Measurements from ENCODE around the gene THOP1.

THOP1 gene

GRCh38 chr19:2798733-2799132, 13.4 kb downstream of the THOP1 start:
- no peak overlapping the region for H3K27ac ChIP-seq (ENCODE audit: low read depth, low read length)
- no peaks in the 10 kb centered on the region for H3K9me3 ChIP-seq (ENCODE audit: control insufficient read depth, insufficient read depth, low read length)
- no peaks in the 10 kb centered on the region for H3K9me2 ChIP-seq (replicated peaks; ENCODE audit: control insufficient read depth, low read length)
- peaks cover 17% of the 10 kb centered on the region for H3K79me2 ChIP-seq (ENCODE audit: control insufficient read depth, low read length)
- H4K20me1 ChIP-seq (ENCODE audit: control insufficient read depth, insufficient read depth, low read depth, low read length), result no peaks in the 10 kb centered on the region
- H3K27me3 ChIP-seq (ENCODE audit: control insufficient read depth, low read length), result no peaks in the 10 kb centered on the region
- H3K36me3 ChIP-seq (ENCODE audit: control insufficient read depth, low read length), result peaks cover 90% of the 10 kb centered on the region
- H3K4me2 ChIP-seq (ENCODE audit: low read length), result no peak overlapping the region
- no peak overlapping the region for H3K4me3 ChIP-seq (ENCODE audit: low read length)
- no peaks in the 10 kb centered on the region; the same call in 1 of the 2 replicates for H3F3A ChIP-seq (ENCODE audit: control insufficient read depth, insufficient read depth)
- no peaks in the 10 kb centered on the region for H3K4me1 ChIP-seq (ENCODE audit: control insufficient read depth, low read length)
- TF ChIP-seq, protein P1, sequence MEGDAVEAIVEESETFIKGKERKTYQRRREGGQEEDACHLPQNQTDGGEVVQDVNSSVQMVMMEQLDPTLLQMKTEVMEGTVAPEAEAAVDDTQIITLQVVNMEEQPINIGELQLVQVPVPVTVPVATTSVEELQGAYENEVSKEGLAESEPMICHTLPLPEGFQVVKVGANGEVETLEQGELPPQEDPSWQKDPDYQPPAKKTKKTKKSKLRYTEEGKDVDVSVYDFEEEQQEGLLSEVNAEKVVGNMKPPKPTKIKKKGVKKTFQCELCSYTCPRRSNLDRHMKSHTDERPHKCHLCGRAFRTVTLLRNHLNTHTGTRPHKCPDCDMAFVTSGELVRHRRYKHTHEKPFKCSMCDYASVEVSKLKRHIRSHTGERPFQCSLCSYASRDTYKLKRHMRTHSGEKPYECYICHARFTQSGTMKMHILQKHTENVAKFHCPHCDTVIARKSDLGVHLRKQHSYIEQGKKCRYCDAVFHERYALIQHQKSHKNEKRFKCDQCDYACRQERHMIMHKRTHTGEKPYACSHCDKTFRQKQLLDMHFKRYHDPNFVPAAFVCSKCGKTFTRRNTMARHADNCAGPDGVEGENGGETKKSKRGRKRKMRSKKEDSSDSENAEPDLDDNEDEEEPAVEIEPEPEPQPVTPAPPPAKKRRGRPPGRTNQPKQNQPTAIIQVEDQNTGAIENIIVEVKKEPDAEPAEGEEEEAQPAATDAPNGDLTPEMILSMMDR (IDR thresholded peaks at IDR 0.05; ENCODE audit: low read depth, low read length, poor library complexity, severe bottlenecking), result no peak
- TF ChIP-seq EZH2phosphoT487 (IDR thresholded peaks at IDR 0.05; ENCODE audit: borderline replicate concordance, low read length), result no peak

DNA sequence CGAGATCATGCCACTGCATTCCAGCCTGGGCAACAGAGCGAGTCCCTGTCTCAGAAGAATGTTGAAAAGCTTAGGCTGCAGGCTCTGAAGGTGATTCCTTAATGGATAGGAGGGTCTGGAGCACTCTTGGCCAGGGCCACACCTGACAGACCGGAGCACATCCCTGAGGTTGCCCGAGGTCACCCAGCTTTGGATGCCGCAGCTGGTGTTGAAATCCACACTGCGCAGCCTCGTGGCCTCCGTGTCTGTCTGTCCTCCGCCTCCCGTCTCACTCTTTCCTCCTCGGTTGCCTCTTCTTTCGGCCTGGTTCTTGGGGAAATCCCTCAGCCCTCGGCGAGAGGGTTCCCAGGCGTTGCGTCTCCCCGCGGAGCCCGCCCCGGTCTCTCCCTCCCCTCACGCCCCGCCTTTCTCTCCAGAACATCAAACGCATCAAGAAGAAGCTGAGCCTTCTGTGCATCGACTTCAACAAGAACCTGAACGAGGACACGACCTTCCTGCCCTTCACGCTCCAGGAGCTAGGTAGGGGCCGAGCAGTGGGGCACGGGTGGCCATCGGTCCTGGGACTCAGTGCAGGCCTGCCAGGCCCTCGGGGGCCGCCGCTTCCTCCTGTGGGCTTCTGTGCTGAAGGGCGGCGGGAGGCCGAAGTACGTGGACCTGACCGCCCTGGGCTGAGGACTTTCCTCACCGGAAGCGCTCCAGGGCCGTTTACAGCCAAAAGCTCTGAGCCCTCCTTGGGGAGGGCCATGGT, 14.1 kb downstream of the THOP1 start:
- H3F3A ChIP-seq (ENCODE audit: control insufficient read depth, insufficient read depth), result no peaks in the 10 kb centered on the region; the same call in 1 of the 2 replicates
- H3K9me2 ChIP-seq (replicated peaks; ENCODE audit: control insufficient read depth, low read length), result no peaks in the 10 kb centered on the region
- H3K4me1 ChIP-seq (ENCODE audit: control insufficient read depth, low read length), result no peaks in the 10 kb centered on the region
- no peak overlapping the region for H3K4me2 ChIP-seq (ENCODE audit: low read length)
- peaks cover 87% of the 10 kb centered on the region for H3K36me3 ChIP-seq (ENCODE audit: control insufficient read depth, low read length)
- H3K27ac ChIP-seq (ENCODE audit: low read depth, low read length), result no peak overlapping the region
- no peaks in the 10 kb centered on the region for H4K20me1 ChIP-seq (ENCODE audit: control insufficient read depth, insufficient read depth, low read depth, low read length)
- no peak overlapping the region for H3K4me3 ChIP-seq (ENCODE audit: low read length)
- no peaks in the 10 kb centered on the region for H3K9me3 ChIP-seq (ENCODE audit: control insufficient read depth, insufficient read depth, low read length)
- no peak for TF ChIP-seq EZH2phosphoT487 (IDR thresholded peaks at IDR 0.05; ENCODE audit: borderline replicate concordance, low read length)
- TF ChIP-seq, protein P1 (IDR thresholded peaks at IDR 0.05; ENCODE audit: low read depth, low read length, poor library complexity, severe bottlenecking), result no peak
- H3K79me2 ChIP-seq (ENCODE audit: control insufficient read depth, low read length), result peaks cover 11% of the 10 kb centered on the region
- H3K27me3 ChIP-seq (ENCODE audit: control insufficient read depth, low read length), result no peaks in the 10 kb centered on the region

- no peak overlapping the region for H3K27ac ChIP-seq (ENCODE audit: low read depth, low read length)
- no peaks in the 10 kb centered on the region for H3K4me1 ChIP-seq (ENCODE audit: control insufficient read depth, low read length)
- H3K79me2 ChIP-seq (ENCODE audit: control insufficient read depth, low read length), result peaks cover 10% of the 10 kb centered on the region
- TF ChIP-seq, protein P1 (IDR thresholded peaks at IDR 0.05; ENCODE audit: low read depth, low read length, poor library complexity, severe bottlenecking), result no peak
- no peak for TF ChIP-seq EZH2phosphoT487 (IDR thresholded peaks at IDR 0.05; ENCODE audit: borderline replicate concordance, low read length)
- H4K20me1 ChIP-seq (ENCODE audit: control insufficient read depth, insufficient read depth, low read depth, low read length), result no peaks in the 10 kb centered on the region
- H3K27me3 ChIP-seq (ENCODE audit: control insufficient read depth, low read length), result no peaks in the 10 kb centered on the region
- peaks cover 86% of the 10 kb centered on the region for H3K36me3 ChIP-seq (ENCODE audit: control insufficient read depth, low read length)
- H3K9me3 ChIP-seq (ENCODE audit: control insufficient read depth, insufficient read depth, low read length), result no peaks in the 10 kb centered on the region
- H3F3A ChIP-seq (ENCODE audit: control insufficient read depth, insufficient read depth), result no peaks in the 10 kb centered on the region; the same call in 1 of the 2 replicates
- no peaks in the 10 kb centered on the region for H3K9me2 ChIP-seq (replicated peaks; ENCODE audit: control insufficient read depth, low read length)
- H3K4me2 ChIP-seq (ENCODE audit: low read length), result no peak overlapping the region
- no peak overlapping the region for H3K4me3 ChIP-seq (ENCODE audit: low read length)
These were observed 15.2 kb downstream of the THOP1 start for GRCh38 chr19:2800506-2800905.
